ENCODE data around the gene ZNF652. TPM values are rescaled to one million over a fixed set of nuclear protein-coding genes. Genes with fewer than 3 reads are reported as not detected.

Gene ZNF652
- total RNA-seq, 1 experiment from 2014 or later = 32.1 TPM

DNA sequence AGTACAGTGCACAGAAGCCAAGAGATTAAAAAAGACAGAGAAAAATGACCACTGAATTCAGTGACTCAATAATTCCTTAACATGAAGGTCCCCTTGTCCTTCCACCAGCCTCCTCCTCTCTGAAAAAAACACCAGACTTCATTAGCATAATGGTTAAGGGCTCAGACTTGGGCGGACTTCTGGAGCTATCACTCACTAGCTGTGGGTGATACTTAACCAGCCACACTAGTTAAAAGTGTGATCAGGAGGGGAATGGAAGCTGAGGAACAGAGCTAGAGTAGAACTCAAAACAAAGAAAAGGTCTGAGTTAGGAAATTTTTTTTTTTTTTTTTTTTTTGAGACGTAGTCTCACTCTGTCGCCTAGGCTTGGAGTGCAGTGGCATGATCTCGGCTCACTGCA, 23.2 kb downstream of the ZNF652 start:
- Histone ChIP-seq H3K9me3 (ENCODE audit: low read depth, low read length, poor library complexity, severe bottlenecking) (no peaks in the 10 kb centered on the region), H3K4me3 (ENCODE audit: low read depth, low read length, poor library complexity, severe bottlenecking) (no peak overlapping the region), H3K27me3 (replicated peaks; ENCODE audit: insufficient read depth, low read depth, low read length, poor library complexity) (no peaks in the 10 kb centered on the region), H3K36me3 (ENCODE audit: insufficient read depth, low read length, poor library complexity, severe bottlenecking) (no peaks in the 10 kb centered on the region), H3K27ac (ENCODE audit: low read depth, low read length, poor library complexity, severe bottlenecking) (no peak overlapping the region), H3K4me1 (ENCODE audit: insufficient read depth, low read length, poor library complexity, severe bottlenecking) (peaks cover 39% of the 10 kb centered on the region)
- CTCF ChIA-PET = no interaction called here
- POLR2A ChIA-PET (ENCODE audit: low non-redundant PET) = no interaction called here
- TF ChIP-seq CTCF (conservative IDR thresholded peaks at IDR 0.05; ENCODE audit: low read depth, low read length) = no peak
- no peak for TF ChIP-seq EZH2 (IDR thresholded peaks at IDR 0.05; ENCODE audit: borderline replicate concordance, low read depth, low read length, poor library complexity, severe bottlenecking)
- no peak for DNase-seq (ENCODE audit: low spot score)
- intact Hi-C loops (cut with micrococcal nuclease; ENCODE audit: unreplicated experiment) = no loop called here
- BruUV-seq (replicated peaks) = no TSS peak

DNA sequence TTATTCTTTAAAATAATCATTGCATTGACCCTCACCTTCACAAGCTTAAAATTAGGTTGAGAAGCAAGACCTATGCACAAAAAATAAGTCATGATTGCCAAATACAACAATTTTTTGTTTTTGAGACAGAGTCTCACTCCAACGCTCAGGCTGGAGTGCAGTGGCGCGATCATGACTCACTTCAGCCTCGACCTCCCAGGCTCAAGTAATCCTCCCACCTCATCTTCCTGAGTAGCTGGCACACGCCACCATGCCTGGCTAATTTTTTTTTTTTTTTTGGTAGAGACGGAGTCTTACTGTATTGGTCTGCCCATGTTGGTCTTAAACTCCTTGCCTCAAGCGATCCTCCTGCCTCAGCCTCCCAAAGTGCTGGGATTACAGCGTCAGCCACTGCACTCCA, 24.2 kb downstream of the ZNF652 start:
- POLR2A ChIA-PET (ENCODE audit: low non-redundant PET) = no interaction called here

DNA sequence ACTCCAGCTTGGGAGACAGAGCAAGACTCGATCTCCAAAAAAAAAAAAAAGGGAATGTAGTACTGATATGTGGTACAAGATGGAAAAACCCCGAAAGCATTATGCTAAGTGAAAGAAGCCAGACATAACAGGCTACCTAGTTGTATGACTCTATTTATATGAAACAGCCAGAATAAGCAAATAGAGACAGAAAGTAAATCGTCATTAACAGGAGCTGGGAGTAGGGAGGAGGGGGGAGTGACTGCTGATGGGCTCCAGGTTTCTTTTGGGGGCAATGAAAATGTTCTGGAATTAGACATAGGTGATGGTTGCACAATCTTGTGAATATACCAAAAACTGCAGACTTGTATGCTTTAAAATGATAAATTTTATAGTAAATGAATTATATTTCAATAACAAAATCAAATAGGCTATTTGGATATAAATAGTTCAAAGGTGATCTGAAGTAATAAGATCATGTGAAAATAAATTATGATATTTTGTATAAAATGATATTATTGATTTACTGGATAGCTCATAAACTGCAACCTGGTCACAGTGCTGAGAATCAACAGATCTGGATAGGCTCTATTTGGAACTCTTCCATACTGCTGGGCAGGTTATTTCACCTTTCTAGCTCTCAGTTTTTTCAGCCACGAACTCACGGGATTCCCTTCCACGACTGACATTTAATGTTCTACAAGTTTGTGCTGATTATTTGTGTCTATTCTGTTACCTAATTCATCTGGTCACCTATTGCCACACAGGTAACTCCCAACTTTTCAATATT, 27.1 kb downstream of the ZNF652 start:
- CTCF ChIA-PET = no interaction called here
- no peak overlapping the region for H3K27ac ChIP-seq (ENCODE audit: low read depth, low read length, poor library complexity, severe bottlenecking)
- no peak for DNase-seq (ENCODE audit: low spot score)
- H3K4me1 ChIP-seq (ENCODE audit: insufficient read depth, low read length, poor library complexity, severe bottlenecking) = peaks cover 16% of the 10 kb centered on the region
- POLR2A ChIA-PET (ENCODE audit: low non-redundant PET) = no interaction called here
- BruUV-seq (replicated peaks) = no TSS peak
- TF ChIP-seq EZH2 (IDR thresholded peaks at IDR 0.05; ENCODE audit: borderline replicate concordance, low read depth, low read length, poor library complexity, severe bottlenecking) = no peak
- no peak for TF ChIP-seq CTCF (conservative IDR thresholded peaks at IDR 0.05; ENCODE audit: low read depth, low read length)
- H3K9me3 ChIP-seq (ENCODE audit: low read depth, low read length, poor library complexity, severe bottlenecking) = no peaks in the 10 kb centered on the region
- H3K4me3 ChIP-seq (ENCODE audit: low read depth, low read length, poor library complexity, severe bottlenecking) = no peak overlapping the region
- H3K27me3 ChIP-seq (replicated peaks; ENCODE audit: insufficient read depth, low read depth, low read length, poor library complexity) = no peaks in the 10 kb centered on the region
- intact Hi-C loops (cut with micrococcal nuclease; ENCODE audit: unreplicated experiment) = no loop called here
- H3K36me3 ChIP-seq (ENCODE audit: insufficient read depth, low read length, poor library complexity, severe bottlenecking) = no peaks in the 10 kb centered on the region

More for the DNA sequence above, 24.2 kb downstream of the ZNF652 start:
- CTCF ChIA-PET = no interaction called here
- no peaks in the 10 kb centered on the region for H3K27me3 ChIP-seq (replicated peaks; ENCODE audit: insufficient read depth, low read depth, low read length, poor library complexity)
- no peak overlapping the region for H3K27ac ChIP-seq (ENCODE audit: low read depth, low read length, poor library complexity, severe bottlenecking)
- H3K4me1 ChIP-seq (ENCODE audit: insufficient read depth, low read length, poor library complexity, severe bottlenecking) = peaks cover 31% of the 10 kb centered on the region
- no peak overlapping the region for H3K4me3 ChIP-seq (ENCODE audit: low read depth, low read length, poor library complexity, severe bottlenecking)
- no peak for DNase-seq (ENCODE audit: low spot score)
- TF ChIP-seq CTCF (conservative IDR thresholded peaks at IDR 0.05; ENCODE audit: low read depth, low read length) (no peak), EZH2 (IDR thresholded peaks at IDR 0.05; ENCODE audit: borderline replicate concordance, low read depth, low read length, poor library complexity, severe bottlenecking) (no peak)
- H3K9me3 ChIP-seq (ENCODE audit: low read depth, low read length, poor library complexity, severe bottlenecking) = no peaks in the 10 kb centered on the region
- no peaks in the 10 kb centered on the region for H3K36me3 ChIP-seq (ENCODE audit: insufficient read depth, low read length, poor library complexity, severe bottlenecking)
- intact Hi-C loops (cut with micrococcal nuclease; ENCODE audit: unreplicated experiment) = no loop called here
- no TSS peak for BruUV-seq (replicated peaks)
